GM21737 (cell line): Measurements from ENCODE around the gene SPDYE4.

Experiments
- ATAC-seq: cut with Tn5 transposase; IDR thresholded peaks from one replicate; pipeline ENCODE4 v1.9.1; 2021; ENCODE audit warnings: mild to moderate bottlenecking, moderate library complexity; ENCODE audit not compliant: unreplicated experiment

Gene SPDYE4

GRCh38 chr17:8713878-8714277 lies 44.5 kb downstream of the SPDYE4 start:
- no peak for ATAC-seq

GRCh38 chr17:8713315-8713714 lies 45.0 kb downstream of the SPDYE4 start:
- ATAC-seq: no peak

- no peak for ATAC-seq
Observed at GRCh38 chr17:8712698-8713097, 45.6 kb downstream of the SPDYE4 start.

- no peak for ATAC-seq
Observed at GRCh38 chr17:8711291-8711690, 47.1 kb downstream of the SPDYE4 start.

GRCh38 chr17:8710813-8711212 lies 47.5 kb downstream of the SPDYE4 start:
- ATAC-seq: no peak

- ATAC-seq: no peak
Observed at GRCh38 chr17:8709006-8709405, 49.3 kb downstream of the SPDYE4 start.

- ATAC-seq: no peak
Observed at GRCh38 chr17:8708025-8708461, 50.3 kb downstream of the SPDYE4 start.

- ATAC-seq: no peak
Observed at GRCh38 chr17:8707332-8708024, 50.9 kb downstream of the SPDYE4 start.

GRCh38 chr17:8706431-8706830 lies 51.9 kb downstream of the SPDYE4 start:
- no peak for ATAC-seq

GRCh38 chr17:8705427-8705826 lies 52.9 kb downstream of the SPDYE4 start:
- ATAC-seq: no peak

- no peak for ATAC-seq
Observed at GRCh38 chr17:8703001-8703400, 55.3 kb downstream of the SPDYE4 start.

- no peak for ATAC-seq
Observed at GRCh38 chr17:8701754-8702153, 56.6 kb downstream of the SPDYE4 start.

- no peak for ATAC-seq
Observed at GRCh38 chr17:8701221-8701620, 57.1 kb downstream of the SPDYE4 start.
